GM18517 (cell line): ENCODE data around the gene NUMB.
"Not testable (repeated sequence)": the region's sequence is repeated elsewhere in the genome, so short reads cannot be mapped to it uniquely, and the experiment has no call there.

Experiments
- ATAC-seq: cut with Tn5 transposase; IDR thresholded peaks from one replicate; pipeline ENCODE4 v1.9.1; 2021; ENCODE audit warnings: mild to moderate bottlenecking, moderate library complexity; ENCODE audit not compliant: unreplicated experiment

NUMB gene

GRCh38 chr14:73424453-73424852, 33.9 kb downstream of the NUMB start:
- ATAC-seq: no peak

GRCh38 chr14:73423092-73423491, 35.3 kb downstream of the NUMB start:
- not testable (repeated sequence) for ATAC-seq

GRCh38 chr14:73422515-73422914, 35.8 kb downstream of the NUMB start:
- no peak for ATAC-seq

- ATAC-seq: no peak
Observed at GRCh38 chr14:73418227-73418626, 40.1 kb downstream of the NUMB start.

DNA sequence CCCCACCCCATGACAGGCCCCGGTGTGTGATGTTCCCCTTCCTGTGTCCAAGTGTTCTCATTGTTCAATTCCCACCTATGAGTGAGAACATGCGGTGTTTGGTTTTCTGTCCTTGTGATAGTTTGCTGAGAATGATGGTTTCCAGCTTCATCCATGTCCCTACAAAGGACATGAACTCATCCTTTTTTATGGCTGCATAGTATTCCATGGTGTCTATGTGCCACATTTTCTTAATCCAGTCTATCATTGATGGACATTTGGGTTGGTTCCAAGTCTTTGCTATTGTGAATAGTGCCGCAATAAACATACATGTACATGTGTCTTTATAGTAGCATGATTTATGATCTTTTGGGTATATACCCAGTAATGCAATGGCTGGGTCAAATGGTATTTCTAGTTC, 52.1 kb downstream of the NUMB start:
- not testable (repeated sequence) for ATAC-seq

DNA sequence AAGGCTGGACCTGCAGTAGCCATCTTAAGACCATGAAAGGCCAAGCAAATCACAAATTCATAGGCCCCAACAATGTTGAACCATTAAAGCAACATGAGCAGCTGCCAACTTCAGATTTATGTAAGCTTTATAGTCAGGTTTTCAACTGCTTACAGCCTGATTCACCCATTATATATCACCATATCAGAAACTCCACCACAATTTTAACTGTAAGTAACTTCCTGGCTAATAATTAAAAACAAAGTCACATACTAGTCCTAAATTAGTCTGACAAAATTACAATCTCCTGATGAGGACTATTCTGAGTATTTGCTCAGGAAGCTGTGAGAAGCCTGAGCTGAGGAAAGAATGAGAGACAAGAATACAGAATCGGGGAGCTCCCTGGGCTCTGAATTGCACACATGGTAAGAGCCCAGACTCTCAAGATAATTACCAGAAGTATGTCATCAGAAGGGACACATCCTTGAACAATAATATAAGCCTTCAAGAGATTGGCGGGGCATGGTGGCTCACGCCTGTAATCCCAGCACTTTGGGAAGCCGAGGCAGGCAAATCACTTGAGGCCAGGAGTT, 55.1 kb downstream of the NUMB start:
- ATAC-seq: no peak

GRCh38 chr14:73402579-73402978, 55.8 kb downstream of the NUMB start:
- ATAC-seq: no peak

DNA sequence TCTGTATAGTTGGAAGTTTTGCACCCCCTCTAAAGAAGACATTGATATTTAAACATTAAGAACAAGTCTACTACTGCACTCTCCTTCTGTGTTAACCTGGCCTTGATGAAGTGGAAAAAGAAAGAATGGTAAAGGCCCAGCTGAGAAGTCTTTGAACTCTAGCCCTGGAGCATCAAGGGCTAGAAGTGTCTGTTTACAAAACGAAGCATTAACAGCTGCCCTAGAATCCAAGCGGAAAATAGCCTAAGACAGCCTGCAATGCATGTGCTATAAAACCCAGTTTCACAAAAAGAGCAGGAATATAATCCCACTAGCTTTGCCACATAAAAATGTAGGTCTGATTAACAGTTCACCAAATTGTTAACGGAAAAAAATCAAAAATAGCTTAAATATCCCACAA, 60.5 kb downstream of the NUMB start:
- no peak for ATAC-seq

- ATAC-seq: no peak
Observed at GRCh38 chr14:73394317-73394716, 64.0 kb downstream of the NUMB start.

GRCh38 chr14:73393375-73393774, 65.0 kb downstream of the NUMB start:
- ATAC-seq: no peak

GRCh38 chr14:73392329-73393257, 65.8 kb downstream of the NUMB start:
- no peak for ATAC-seq

- not testable (repeated sequence) for ATAC-seq
Observed at GRCh38 chr14:73387860-73388259, 70.5 kb downstream of the NUMB start.

GRCh38 chr14:73386342-73386741, 72.0 kb downstream of the NUMB start:
- no peak for ATAC-seq

- ATAC-seq: not testable (repeated sequence)
Observed at GRCh38 chr14:73385021-73385420, 73.3 kb downstream of the NUMB start.

DNA sequence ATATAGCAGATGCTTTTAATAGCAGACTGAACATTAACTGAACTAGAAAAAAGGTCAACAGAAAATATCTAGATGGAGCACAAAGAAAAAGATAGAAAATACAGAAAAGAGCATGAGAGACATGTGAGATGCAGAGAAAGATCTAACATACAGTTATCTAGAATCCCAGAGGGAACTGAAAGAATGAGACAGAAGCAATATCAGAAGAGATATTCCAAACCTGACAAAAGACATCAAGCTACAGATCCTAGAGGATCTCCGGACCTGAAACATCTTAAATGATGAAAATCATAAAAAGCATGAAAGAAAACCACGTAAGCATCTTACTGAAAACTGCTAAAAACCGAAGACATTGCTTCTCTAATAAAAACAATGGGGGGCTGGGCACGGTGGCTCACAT, 75.0 kb downstream of the NUMB start:
- no peak for ATAC-seq

DNA sequence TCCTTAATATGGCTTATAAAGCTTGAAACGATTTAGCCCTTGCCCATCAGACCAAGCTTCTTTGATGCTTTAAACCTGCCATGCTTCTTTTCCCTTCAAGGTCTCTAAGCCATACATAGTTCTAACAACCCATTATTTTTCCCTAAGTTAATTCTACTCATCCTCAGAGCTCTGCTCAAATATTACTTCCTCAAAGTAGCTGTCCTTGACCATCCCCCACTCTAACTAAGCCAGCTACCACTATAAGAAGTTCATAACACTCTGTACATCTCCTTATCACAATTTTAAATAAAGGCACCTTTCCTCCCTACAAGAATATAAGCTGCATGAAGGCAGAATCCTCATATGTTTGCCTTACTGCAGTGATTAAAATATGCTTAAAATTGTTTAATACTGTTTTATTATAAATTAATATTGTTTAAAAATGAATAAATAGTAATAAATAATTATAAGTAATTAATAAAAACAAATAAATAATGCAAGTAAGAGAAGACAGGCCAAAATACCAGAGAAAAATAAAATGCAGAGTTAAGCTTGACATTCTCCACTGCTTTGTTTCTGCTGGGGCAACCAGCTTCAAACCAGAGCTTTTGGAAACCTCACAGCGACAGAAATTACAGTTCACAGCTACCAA, 76.8 kb downstream of the NUMB start:
- no peak for ATAC-seq

DNA sequence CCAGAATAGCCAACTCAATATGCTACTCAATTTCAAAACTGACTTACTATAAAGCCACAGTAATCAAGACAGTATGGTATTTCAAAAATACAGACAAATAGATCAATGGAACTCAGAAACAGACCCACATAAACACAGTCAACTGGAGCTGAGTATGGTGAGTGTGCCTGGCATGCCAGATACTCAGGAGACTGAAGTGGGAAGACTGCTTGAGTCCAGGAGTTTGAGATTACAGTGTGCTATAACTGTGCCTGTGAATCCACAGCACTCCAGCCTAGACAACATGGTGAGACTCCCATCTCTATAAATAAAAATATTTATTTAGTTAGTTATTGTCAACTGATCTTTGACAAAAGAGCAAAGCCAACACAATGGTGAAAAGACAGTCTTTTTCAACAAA, 81.8 kb downstream of the NUMB start:
- no peak for ATAC-seq

- ATAC-seq: no peak
Observed at GRCh38 chr14:73375861-73376260, 82.5 kb downstream of the NUMB start.

- no peak for ATAC-seq
Observed at GRCh38 chr14:73374218-73374617, 84.1 kb downstream of the NUMB start.

- ATAC-seq: no peak
Observed at GRCh38 chr14:73372529-73372928, 85.8 kb downstream of the NUMB start.

DNA sequence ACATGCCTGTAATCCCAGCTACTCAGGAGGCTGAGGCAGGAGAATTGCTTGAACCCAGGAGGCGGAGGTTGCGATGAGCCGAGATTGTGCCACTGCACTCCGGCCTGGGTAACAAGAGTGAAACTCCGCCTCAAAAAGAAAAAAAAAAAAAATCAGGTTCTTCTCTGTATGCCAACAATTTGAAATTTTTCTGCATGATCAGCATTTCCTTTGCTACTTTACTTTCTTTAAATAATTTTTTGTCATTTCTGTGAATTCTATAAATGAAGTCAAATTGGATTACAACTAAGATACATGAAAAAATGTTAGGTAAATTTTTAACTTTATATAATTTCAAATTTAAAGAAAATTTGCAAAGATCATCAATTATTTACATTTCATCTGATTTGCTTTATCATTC, 87.8 kb downstream of the NUMB start:
- no peak for ATAC-seq

DNA sequence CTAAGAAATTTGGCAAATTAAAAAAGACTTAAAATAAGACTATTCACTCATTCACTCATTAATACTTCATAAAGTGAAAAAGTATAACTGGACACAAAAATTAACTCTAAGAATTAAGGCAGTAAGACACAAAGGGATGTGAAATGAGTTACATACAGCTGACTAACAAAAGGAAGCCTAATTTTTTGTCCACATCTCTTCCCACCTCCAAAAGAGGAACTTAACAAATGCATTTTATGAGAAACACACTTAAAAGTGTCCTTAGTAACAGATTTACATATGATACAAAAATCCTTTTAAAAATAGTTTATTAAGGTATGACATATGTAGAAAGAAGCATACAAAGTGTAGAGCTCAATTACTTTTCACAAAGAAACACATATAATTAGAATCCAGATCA, 88.9 kb downstream of the NUMB start:
- ATAC-seq: no peak
